ENCODE results near the gene FTH1.

FTH1 gene

DNA sequence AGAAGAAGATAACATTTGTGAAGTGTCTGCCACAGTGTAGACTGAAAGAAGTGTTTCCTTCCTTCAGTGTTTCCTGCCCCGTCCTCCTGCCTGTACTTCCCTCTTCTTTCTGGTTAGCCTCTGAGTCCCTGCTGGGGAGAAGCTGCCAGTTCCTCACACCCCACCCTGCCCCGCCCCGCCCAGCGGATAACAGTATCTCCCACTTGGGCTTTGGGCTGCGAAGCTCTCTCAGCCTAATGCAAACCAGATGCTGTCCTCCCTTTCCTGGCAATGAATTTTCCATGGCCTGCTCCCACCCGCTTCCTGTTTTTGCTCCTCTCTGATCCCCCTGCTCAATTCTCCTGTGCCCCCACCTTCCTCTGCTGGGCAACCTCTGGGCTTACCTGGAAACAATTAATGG is 44.9 kb downstream of the FTH1 start:
- no peak for DNase-seq (ENCODE audit: low read depth, low spot score)
- H3K4me3 ChIP-seq (ENCODE audit: low read depth, low read length): no peak overlapping the region
- no peak for TF ChIP-seq CTCF (IDR thresholded peaks at IDR 0.05; ENCODE audit: insufficient read depth, low read length, missing control alignments)
- CTCF ChIA-PET: interaction anchor here (0.8 to 13.2 kb wide), 6 partner anchors 14 to 456 kb away, joined by 3 to 169 read pairs (median 8); no protein-coding TSS in a partner anchor
- POLR2A ChIA-PET: interaction anchor here (1.0 kb wide), 1 partner anchor 25 kb away, joined by 3 read pairs; no protein-coding TSS in a partner anchor

DNA sequence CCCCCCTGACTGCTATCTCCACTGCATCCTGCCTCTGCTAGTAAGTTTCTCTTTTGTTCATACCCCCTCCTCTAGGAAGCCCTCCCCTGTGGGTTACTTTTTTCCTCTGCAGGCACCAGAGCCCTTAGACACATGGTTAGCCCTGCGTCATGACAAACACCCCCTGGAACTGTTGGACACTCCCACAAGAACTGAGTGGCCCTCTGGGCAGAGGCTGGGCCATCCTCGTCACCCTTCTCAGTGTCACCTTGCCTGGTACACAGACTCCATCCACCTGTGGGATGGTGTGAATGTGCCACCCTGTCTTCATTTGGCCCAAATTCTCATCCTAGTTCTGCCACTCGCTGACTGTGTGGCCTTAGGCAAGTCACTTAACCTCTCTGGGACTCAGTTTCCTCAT is 46.0 kb downstream of the FTH1 start:
- POLR2A ChIA-PET: interaction anchor here (1.0 kb wide), 1 partner anchor 26 kb away, joined by 3 read pairs; no protein-coding TSS in a partner anchor
- CTCF ChIA-PET: interaction anchor here (13.2 kb wide), 1 partner anchor 22 kb away, joined by 169 read pairs; no protein-coding TSS in a partner anchor
- no peak for TF ChIP-seq CTCF (IDR thresholded peaks at IDR 0.05; ENCODE audit: insufficient read depth, low read length, missing control alignments)
- no peak for DNase-seq (ENCODE audit: low read depth, low spot score)
- H3K4me3 ChIP-seq (ENCODE audit: low read depth, low read length): no peak overlapping the region

DNA sequence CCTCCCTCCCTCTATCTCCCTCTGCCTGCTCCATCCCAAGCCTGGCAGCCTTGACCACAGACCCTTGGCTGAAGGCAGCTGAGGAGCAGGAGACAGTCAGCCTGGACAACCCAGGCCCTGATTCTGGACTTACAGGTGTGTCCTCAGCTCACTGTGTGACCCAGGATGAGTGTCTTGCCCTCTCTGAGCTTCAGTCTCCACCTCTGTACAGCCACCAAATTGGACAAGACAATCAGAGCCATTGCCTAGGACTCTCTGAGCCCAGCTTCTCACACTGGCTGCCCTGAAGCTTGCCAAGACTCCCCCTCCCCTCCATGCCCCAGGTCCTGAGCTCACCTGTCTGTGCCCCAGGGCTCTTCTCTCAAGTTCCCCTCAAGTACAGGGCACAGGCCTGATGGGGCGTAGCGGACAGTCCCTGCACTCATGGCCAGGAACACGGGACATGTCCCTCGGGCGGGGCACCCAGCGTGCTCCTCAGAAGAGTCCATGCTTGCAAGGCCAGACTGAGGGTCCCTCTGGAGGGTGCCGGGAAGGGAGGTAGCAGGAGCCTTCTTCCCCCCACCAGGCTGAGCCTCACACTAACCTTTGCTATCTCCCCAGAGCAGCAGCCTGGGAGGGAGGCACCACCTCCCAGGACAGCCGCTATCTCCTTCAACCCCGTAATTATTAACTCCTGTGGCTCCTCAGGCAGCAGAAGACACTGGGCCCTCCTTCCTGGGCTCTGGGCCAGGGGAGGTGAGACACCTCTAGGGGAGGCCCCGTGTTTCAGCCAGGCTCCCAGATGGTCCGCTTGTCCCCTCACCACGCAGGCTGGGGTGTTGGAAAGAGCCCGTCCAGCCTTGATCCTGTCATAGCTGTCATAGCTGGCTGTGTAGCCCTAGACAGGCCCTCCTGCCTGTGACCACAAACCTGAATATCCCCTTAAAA is 47.5 kb downstream of the FTH1 start:
- no peak overlapping the region for H3K4me3 ChIP-seq (ENCODE audit: low read depth, low read length)
- CTCF ChIA-PET: interaction anchor here (1.0 to 13.2 kb wide), 5 partner anchors 20 to 187 kb away, joined by 3 to 169 read pairs (median 4); no protein-coding TSS in a partner anchor
- no peak for TF ChIP-seq CTCF (IDR thresholded peaks at IDR 0.05; ENCODE audit: insufficient read depth, low read length, missing control alignments)
- POLR2A ChIA-PET: no interaction called here
- DNase-seq (ENCODE audit: low read depth, low spot score): no peak

- DNase-seq (ENCODE audit: low read depth, low spot score): no peak
- TF ChIP-seq CTCF (IDR thresholded peaks at IDR 0.05; ENCODE audit: insufficient read depth, low read length, missing control alignments): no peak
Measured at GRCh38 chr11:61918938-61919704, 48.3 kb downstream of the FTH1 start.

DNA sequence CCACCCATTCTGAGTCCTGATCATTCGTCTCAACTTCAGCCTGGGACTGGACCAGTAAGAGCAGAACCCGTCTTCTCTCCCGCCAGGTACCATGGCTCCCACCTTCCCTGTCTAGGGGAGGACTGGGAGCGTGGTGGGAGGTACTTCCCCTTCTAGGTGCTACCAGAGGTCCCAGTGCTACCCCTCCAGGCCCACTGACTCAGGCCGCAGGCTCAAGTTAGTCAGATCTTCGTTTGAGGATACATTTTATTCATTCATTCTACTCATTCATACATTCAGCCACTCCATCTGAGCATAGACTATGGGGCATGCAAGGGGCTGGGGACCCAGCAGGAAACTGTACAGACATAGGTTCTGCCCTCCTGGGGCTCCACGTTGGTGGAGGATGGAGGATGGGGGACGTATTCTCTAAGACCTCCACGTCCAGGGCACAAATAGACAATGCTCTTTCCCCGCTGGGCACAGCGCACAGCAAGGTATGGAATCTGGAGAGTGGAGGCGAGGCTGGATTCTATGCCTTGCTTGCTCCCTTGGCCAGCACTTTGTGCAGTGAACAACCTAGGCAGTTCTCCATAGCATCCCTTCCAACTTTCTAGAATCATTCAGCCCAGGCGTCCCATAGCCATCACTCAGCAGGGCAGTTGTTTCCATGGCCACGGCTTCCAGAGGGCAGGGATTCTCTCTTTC is 49.0 kb downstream of the FTH1 start:
- no peak overlapping the region for H3K4me3 ChIP-seq (ENCODE audit: low read depth, low read length)
- DNase-seq (ENCODE audit: low read depth, low spot score): no peak
- POLR2A ChIA-PET: interaction anchor here (1.0 kb wide), 1 partner anchor 49 kb away, joined by 3 read pairs; the partner anchor contains the start of gene FTH1
- TF ChIP-seq CTCF (IDR thresholded peaks at IDR 0.05; ENCODE audit: insufficient read depth, low read length, missing control alignments): no peak
- CTCF ChIA-PET: interaction anchor here (1.0 to 13.2 kb wide), 3 partner anchors 19 to 121 kb away, joined by 4 to 245 read pairs (median 169); no protein-coding TSS in a partner anchor

More at GRCh38 chr11:61918938-61919704, 48.3 kb downstream of the FTH1 start:
- POLR2A ChIA-PET: no interaction called here
- CTCF ChIA-PET: interaction anchor here (1.0 to 13.2 kb wide), 4 partner anchors 19 to 163 kb away, joined by 3 to 169 read pairs (median 6); no protein-coding TSS in a partner anchor
- H3K4me3 ChIP-seq (ENCODE audit: low read depth, low read length): no peak overlapping the region

Measured in AG04449 (cell line).